Activated CD4-positive, CD25-positive, alpha-beta regulatory T cell treated with anti-CD3 and anti-CD28 coated beads, Interleukin-2, amount 50 U/mL, for 72 hours (primary cell): ENCODE data around the gene FAM83F.
"Not testable (repeated sequence)": the region's sequence is repeated elsewhere in the genome, so short reads cannot be mapped to it uniquely, and the experiment has no call there.

Experiments used
- DNase-seq: peaks from one replicate; pipeline ENCODE4 v3.0.0; 2021

Gene FAM83F

GRCh38 chr22:39994566-39995392, at the start of gene FAM83F:
Gene FAM83F (plus strand): TSS chr22:39994954. CDS start chr22:39995043, 89 bp downstream.
- DNase-seq, result peak; percentile 62

DNA sequence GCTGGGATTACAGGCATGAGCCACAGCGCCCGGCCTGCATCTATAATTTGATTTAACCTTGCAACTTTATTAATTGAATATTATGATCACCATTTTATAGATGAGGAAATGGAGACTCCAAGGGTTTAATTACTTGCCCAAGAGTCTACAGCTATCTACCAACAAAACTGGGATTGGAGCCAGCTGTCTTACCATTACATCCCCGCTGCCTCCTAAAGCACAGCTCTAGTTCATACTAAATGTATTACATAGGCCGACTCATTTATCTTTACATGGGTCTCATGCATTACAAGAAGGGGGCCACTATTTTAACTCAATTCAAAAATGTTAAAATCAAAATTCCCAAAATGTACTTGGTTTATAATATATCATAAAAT, 48.6 kb upstream of the FAM83F start:
- DNase-seq, result no peak

DNA sequence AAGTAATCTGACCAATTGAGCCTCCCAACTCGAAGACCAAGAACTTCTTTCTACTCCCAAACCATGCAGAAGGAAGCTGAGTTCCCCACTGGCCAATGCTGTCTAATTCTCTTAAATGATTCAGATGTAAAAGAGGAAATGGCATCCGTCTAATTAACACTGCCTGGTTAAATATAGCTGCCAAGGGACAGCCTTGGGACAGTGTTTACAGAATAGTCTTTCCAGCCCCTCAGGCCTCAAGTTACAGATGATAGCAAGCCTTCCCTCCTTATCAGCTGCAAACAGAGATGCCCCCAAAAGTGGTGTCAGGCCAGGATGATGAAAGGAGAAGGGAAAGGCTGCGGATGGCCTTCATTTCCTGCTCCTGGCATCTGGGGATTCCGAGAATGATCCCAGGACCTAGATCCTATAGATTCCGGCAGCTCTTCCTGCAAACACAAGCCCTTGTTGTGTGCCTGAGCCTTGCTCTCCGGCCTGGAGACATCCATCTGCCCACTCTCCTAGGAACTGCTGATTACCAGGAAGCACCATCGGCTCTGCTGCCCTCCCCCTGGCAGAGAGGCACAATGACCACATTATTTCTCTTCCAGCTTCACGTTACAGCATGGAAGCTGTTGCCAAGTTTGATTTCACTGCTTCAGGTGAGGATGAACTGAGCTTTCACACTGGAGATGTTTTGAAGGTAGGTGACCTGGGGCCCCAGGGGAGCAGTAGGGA, 48.1 kb upstream of the FAM83F start:
- no peak for DNase-seq

DNA sequence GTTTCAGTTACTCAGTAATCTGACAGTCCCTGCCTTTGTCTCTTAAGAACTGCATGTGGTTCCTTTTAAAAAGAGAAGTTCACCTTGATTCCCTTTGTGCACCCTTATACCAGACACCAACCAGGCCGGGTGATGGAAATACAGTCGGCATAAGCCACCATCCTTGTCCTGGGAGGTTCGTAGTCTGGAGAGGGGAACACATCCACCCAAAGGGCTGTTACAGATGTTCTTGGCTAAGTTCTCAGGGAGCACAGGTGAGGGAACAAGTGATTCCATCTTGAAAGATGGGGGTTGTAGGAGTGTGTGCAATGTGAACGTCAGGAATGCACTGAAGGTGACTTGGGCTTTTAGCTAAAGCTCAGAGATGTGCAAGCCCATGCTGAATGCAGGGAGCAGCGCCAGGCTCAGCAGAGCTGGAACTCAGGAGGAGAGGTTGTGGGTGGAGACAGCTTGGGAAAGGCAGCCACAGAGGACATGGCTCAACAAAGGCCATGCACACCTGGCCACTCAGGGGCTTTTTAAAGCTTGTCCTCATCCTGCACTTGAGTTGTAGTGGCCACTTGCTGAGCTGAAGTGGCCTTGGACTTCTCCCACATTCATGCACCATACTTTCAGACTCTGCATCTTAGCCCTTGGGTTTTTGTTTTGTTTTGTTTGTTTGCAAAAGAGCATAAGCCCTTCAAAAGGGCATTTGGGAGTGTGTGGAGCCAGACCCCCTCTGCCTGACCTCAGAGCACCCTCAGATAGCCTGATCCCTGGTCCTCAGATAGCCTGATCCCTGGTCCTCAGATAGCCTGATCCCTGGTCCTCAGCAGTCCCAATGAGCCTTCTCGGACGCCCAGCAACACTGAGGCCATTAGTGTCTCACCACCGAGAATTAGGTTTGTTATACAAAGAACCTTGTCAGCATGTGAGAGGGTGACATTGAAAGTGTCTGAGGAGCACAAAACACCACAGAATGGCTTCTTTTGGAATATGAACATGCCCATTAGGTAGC, 47.2 kb upstream of the FAM83F start:
- no peak for DNase-seq

DNA sequence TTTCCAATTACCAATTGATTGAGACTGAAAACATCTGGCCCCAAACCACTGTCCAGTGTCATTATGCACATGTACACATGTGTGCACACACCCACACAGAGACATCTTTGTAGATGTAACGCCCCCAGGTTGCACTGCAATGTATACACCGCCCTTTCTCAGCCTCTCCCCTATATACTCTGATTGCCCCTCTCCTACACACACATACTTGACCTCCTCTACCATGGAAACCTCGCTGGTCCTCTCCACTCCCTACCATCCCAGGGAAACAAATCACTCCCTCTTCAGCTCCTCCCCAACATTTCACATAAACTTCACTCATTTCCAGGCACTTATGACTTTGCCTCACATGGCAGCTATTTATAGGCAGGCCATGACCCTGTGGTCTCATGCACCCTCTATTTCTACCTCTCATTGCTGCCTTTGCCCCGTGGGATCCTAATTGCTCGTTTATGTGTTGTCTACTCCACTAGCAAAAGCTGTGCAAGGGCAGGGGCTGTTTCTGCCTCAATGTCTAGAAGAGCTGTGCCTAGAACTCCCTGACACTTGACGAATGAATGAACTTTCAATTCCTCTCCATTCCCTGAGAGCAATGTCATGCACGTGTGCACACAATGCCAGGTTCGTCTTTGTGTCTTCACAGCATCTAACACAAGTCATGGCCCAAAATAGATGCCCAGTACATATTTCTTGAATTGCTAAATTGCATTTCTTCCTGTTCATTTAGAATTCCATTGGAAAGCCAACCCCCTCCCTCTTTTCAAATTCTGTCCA, 44.6 kb upstream of the FAM83F start:
- DNase-seq, result no peak

DNA sequence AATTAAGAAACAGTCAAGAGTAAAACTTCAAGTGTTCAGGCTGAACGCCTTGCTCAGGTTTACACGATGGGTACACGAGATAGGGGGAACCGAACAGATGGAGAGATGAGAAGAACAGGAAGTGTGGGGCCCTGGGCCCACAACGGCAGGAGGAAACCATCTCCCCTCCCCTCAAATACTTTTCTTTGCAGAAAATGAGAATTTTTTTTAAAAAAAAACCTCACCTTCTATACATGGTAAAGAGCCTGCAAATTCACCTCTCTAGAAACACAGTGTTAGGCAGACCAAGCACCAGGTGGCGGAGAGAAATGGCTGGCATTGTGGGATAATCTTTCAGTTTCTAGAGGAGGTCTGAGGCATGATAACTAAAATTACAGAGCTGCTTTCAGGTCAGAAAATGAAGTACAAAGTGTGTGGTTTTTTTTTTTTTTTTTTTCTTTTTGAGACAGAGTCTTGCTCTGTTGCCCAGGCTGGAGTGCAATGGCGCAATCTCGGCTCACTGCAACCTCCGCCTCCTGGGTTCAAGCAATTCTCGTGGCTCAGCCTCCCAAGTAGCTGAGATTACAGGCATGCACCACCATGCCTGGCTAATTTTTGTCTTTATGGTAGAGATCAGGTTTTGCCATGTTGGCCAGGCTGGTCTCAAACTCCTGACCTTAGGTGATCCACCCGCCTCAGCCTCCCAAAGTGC, 43.0 kb upstream of the FAM83F start:
- not testable (repeated sequence) for DNase-seq

DNA sequence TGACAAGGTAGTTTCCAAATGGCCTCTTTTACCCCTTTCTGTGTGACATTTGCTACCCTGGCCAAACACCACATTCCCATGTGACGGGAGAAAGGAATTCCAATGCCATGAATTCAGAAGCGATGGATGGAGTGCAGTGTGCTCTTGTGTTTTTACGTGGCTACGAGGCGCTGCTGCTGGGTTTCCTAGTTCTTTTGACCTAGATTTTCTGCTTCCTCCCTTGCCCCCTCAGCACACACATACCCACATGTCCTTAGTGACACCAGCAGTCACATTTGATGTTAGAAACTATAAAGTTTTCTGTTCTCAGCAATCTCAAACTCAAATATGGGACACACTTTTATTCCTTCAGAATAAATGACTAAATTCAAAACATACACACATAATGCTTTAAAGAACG, 42.4 kb upstream of the FAM83F start:
- no peak for DNase-seq

GRCh38 chr22:39953101-39953500, 41.7 kb upstream of the FAM83F start:
- no peak for DNase-seq

- no peak for DNase-seq
These were observed 40.1 kb upstream of the FAM83F start for GRCh38 chr22:39954584-39955055.

DNA sequence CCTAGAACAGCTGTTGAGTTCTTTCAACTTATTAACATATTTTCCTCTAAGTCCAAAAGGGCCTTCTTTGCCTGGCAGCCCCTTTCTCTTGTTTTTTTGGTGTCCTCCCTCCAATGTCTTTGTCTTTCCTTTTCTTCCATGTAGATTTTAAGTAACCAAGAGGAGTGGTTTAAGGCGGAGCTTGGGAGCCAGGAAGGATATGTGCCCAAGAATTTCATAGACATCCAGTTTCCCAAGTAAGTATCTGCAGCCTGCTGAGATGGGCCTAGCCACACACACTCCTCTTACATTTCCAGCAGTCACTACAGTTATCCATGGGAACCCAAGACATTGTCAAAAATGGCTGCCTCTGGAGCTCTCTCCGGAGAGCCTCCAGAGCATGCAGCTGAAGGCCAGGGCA, 39.1 kb upstream of the FAM83F start:
- DNase-seq, result no peak

DNA sequence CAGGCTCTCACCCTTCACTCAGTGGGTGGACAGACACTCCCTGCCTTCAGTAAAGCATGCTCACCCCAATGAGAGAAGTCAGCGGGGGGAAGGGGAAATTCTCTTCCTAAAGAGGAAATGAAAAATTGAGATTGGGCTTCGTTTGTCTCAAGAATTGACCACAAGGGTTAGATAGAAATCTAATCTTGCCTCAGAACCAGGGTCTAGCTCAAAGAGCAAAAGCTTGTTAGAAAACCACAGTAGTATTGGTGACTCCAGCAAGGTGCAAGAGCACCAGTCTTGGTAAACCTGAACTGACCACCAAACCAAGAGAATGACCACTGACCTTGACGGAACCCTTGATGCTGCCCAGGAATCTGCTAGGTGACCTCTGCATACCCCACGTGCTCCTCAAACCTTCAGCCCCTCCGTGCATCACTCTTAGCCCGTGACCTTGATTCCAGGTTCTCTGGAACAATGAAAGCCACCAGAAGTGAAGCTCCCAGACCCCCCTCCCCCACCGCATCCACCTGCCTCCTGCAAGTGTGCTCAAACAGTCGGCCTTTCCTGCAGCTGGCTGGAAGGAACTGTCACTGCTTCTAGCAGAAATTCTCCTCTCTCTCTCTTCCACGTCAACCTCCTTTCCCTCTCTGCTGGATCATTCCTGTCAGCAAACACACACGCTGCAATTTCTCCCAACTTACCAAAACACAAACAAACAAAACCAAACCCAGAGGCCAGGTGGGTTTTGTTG, 37.7 kb upstream of the FAM83F start:
- no peak for DNase-seq

DNA sequence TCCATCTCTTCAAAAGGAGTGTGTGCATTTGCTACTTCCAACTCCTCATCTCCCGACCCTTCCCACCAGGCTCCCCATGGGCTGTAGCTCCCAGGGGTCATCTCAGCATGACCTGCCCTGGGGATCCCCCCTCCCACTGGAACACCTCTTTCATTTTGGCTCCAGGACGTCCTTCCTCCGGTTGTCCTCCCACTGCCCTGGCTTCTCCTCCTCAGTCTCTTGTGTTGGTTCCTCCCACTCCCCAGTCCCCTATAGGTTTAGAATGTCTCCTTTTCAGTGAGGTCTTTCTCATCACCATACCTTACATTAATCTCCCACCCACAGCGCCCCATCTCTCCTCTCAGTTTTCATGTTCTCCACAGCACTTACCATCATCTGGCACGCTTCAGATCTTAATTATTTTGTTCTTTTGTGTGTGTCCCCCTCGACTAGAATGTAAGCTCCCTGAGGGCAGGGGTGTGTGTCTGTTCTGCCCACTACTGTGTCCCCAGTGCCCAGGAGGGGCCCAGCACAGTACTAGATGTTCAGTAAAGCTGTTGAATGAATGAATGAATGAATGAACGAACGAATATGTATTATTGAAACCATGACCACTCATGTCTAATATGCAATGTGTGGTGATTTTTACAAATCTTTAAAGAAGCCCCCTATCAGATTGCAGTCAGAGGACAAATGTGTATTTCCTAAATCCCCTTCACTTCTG, 36.6 kb upstream of the FAM83F start:
- no peak for DNase-seq

GRCh38 chr22:39958949-39959639, 35.7 kb upstream of the FAM83F start:
- DNase-seq, result no peak

DNA sequence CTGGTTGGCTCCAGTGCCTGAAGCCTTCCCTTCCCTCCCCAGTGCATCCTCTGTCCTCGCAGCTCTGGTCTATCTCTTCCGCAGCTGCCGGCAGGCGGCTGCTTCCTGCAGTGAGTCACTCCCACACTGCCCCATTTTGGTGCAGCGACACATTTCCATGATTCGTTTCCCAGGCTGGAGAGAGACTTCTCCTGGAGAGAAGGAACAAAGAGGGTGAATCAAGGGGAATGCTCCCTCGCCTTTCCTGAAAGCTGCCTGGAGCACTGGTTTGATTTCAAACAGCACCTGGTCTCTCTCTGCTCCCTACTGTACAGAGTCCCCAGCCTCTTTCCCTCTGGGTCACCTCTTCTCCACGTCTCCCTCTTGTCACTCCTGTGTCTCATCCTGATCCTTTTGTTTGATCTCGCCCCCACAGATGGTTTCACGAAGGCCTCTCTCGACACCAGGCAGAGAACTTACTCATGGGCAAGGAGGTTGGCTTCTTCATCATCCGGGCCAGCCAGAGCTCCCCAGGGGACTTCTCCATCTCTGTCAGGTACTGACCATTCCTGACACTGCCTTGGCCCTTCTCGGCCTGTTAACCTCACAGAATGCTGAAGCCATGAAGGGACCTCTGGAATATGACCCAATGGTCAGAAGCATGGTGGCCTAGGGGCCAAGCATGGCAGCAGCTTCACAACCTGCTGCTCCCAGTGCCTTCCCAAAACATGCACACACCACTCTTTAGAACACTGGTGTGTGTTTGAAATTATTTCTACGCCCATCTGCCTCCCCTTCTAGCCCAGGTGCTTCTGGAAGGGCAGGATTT, 34.9 kb upstream of the FAM83F start, which contains the start of gene TMA7B:
Gene TMA7B, plus strand, starts transcription at position 758 of the 808 bp plus-strand sequence. CDS start 3,978 bp downstream, outside the sequence.
- DNase-seq, result peak; percentile 46

- DNase-seq, result peak; percentile 66
These were observed 33.7 kb upstream of the FAM83F start for GRCh38 chr22:39960791-39961746.

DNA sequence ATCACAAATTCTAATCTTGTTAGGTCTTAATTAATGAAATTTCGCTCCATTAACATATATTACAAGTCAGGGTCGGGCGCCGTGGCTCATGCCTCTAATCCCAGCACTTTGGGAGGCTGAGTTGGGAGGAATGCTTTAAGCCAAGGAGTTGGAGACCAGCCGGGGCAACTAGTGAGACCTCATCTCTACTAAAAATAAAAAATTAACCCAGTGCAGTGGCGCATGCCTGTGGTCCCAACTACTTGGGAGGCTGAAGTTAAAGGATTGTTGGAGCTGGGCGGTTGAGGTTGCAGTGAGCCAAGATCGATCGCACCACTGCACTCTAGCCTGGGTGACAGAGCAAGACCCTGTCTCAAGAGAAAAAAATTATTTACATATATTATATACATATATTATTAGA, 32.7 kb upstream of the FAM83F start:
- DNase-seq, result no peak

DNA sequence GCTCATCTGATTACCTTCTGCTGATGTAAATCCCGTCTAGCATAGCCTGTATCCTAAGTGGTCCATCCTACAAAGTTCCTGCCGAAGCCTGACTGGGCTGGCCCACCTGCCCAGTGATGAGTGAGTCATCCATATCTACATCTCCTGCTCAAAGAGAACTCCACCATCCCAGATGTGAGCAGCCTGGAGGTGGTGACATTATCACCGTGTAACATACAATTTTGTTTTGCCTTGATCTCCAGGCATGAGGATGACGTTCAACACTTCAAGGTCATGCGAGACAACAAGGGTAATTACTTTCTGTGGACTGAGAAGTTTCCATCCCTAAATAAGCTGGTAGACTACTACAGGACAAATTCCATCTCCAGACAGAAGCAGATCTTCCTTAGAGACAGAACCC, 29.0 kb upstream of the FAM83F start:
- no peak for DNase-seq
